SKM-1 (cell line): ENCODE data around the gene LCN12.

Experiments
- DNase-seq: peaks from one replicate; lab custom pipeline; 2025; ENCODE audit not compliant: unreplicated experiment; lab: John Stamatoyannopoulos, UW

Gene LCN12

DNA sequence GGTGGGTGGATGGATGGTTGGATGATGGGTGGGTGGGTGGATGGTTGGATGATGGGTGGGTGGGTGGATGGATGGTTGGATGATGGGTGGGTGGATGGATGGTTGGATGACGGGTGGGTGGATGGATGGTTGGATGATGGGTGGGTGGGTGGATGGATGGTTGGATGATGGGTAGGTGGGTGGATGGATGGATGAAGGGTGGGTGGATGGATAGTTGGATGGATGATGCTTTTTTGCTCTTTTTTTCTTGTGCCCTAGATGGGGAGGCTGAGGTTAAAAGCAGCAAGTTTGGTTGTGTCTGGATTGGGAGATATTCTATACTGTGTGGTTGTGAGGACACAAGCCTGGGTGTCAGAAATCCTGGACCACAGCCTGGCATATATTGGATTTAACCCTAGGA is 5.4 kb downstream of the LCN12 start:
- no peak for DNase-seq

DNA sequence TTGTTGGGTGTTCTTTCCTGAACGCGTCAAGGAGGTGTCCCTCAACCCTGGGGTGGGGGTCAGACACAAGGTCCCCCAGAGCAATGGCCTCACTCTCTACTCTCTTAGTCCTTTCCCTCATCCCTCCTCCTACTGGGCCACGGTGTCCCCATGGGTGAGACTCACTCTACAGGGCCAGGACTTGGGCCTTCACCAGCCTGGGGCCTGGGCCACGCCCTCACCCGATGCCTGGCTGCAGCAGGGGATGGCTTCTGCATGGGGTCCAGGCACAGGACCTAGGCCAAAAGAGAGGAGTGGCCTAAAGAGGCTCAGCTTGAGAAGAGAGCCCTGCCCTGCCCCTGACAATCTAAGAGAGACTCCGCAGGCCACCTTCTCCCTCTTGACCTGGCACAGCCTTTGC is 5.8 kb downstream of the LCN12 start:
- no peak for DNase-seq

DNA sequence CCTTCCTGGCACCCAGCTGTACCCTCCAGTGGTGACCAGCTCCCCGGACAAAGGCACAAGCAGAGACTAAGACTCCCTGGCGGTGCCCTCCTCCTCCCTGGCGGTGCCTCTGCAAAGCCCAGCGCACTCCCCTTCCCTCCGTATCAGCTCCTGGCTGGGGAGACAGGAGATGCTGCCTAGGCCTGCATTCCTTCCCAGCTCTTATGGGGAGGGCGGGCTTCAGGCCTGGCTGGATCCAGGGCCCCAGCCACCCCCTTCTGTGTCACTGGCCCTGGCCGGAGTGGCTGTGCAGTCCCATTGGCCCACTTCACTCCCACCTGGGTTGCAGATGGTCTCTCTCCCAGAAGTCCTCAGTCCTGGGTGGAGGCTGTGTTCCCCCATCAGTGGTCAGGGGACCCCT is 6.4 kb downstream of the LCN12 start:
- DNase-seq = no peak

DNA sequence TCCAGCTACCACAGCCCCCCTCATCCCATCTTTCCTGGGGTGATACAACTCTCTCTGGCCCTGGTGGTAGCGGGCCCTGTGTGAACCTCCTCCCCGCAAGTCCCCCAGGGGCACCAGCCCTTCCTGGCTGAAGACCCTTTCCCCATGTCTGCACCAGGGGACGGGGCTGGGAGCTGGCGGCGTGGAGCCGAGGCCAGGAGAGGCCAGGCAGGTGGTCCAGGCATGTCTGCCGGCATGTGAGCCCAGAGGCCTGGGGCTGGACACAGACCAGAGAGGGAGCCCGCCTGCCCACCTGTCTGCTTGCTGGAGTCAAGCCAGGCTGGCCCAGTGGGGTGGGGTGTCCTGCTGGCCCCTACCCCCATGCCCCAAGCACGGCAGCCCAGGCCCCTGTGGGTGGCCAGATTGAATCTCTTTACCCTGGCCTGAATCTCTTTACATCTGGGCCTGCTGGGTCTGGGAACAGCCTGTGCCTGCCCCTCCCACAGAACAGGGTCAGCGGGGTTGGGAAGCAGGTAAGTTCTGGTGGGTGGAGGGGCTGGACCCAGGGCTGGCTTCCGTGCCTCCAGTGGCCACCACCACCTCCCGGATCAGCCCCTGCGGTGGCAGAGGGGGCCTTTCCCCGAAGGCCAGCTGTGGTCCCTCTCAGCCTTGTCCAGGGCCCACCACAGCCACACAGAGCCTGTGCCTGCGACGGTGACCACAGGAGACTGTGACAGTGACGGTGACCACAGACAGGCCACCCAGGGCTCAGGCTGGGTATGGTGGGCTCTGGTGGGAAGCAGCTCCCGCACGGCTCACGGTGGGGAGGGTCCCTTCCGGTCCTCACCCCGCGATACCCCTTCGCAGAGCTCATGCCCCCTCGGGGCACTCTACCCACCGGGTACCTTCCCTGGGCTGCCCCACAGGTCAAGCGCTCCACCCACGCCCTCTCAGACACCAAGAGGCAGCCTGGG is 7.1 kb downstream of the LCN12 start:
- no peak for DNase-seq

DNA sequence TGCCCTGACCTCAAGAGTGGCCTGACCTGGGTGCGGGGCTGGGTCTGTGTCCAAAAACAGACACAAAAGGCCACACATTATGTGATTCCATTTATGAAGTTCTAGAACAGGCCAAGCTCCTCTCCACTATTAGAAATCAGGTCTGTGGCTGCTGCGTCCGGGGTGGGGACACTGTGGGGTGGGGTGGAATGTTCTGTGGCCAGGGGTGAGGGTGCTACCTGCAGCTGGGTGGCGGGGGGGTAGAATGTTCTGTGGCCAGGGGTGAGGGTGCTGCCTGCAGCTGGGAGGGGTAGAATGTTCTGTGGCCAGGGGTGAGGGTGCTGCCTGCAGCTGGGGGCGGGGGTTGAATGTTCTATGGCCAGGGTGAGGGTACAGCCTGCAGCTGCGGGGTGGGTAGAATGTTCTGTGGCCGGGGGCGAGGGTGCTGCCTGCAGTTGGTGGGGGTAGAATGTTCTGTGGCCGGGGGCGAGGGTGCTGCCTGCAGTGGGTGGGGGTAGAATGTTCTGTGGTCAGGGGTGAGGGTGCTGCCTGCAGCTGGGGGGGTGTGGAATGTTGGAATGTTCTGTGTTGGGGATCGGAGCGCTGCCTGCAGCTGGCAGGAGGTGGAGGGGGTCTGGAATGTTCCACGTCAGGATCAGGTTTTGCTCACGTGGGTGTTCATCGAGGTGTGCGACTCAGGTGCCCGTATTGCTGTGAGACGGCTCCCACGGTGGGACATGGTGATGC is 8.3 kb downstream of the LCN12 start:
- no peak for DNase-seq

DNA sequence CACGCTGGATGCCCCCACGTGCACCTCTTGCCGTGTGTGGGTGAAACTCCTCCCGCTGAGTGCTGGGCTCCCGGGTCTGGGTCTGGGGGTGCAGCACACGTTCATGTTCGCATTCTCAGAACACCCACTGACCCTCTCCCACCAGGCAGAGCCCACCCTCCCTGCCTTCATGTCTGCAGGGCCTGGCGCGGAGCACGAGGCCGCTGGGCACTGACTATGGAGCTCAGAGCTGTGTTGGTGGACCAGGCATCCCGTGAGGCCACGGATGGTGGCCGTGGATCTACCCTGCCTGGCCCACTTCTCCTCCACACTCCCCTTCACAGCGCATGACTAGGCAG is 8.8 kb downstream of the LCN12 start:
- no peak for DNase-seq

DNA sequence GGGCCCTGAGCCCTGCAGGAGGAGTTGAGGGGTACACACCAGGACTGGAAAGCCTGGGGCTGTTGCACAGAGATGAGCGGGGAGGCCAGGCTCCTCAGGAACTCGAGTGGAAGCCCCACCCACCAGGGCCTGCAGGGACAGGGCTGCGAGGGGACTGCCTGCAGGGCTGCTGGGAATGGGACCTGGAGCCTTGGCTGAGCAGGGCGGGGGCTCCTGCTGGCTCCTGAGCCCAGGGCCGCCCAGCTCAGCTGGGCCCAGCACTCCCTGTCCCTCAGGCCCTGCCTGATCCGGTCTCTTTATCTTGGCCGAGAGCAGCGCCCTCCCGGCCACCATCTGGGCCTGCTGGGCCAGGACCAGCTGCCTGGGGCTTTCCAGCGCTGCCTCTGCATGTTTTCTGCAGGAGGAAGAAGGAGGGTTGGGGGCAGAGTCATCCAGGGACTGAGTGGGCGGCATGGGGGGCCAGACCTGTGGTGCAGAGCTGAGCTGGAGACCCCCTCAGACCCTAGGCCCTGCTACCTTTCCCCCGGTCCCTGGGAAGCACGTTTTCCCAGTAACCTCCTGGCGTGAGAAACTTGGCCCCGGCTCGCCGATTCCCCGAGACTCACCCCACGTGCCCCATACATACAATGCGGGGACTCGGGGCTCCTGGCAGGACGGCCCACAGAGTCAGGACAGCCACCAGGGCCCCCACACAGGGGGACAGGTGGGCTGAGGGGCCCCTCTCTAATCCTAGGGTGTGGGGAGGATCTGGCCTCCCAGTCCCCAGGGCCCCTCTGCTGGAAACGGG is 9.4 kb downstream of the LCN12 start:
- DNase-seq = no peak

DNA sequence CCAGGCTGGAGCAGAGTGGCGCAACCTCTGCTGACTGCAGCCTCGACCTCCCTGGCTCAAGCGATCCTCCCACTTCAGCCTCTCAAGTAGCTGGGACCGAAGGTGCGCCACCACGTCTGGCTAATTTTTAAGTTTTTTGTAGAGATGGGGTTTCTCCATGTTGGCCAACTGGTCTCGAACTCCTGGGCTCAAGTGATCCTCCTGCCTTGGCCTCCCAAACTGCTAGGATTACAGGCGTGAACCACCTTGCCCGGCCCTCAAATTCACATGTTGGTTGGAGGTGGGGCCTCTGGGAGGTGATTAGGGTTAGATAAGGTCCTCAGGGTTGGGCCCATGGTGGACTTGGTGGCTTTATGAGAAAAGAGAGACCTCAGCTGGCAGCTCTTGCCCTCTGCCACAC is 10.1 kb downstream of the LCN12 start:
- DNase-seq = no peak

DNA sequence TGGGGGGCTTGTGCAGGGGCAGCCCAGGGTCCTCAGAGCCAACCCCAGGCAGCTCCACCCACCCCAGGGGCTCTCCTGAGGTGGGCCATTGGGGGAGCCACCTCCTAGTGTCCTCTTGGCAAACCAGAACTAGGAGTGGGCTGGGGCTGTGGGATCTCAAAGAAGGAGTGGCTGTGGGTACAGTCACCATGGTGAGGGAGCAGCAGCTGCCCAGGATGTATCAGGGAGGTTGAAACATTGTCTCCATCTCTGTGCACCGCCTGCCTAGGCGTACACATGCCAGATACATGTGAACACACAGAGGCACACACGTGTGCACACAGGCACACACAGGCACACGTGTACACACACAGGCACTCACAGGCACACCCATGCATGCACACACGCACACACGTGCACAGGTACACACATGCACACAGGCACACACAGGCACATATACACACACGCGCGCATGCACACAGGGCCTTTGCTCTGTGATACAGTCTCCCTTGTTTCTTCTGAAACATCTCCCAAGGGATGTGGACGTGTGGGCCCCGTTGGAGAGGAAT is 10.7 kb downstream of the LCN12 start:
- DNase-seq = no peak

DNA sequence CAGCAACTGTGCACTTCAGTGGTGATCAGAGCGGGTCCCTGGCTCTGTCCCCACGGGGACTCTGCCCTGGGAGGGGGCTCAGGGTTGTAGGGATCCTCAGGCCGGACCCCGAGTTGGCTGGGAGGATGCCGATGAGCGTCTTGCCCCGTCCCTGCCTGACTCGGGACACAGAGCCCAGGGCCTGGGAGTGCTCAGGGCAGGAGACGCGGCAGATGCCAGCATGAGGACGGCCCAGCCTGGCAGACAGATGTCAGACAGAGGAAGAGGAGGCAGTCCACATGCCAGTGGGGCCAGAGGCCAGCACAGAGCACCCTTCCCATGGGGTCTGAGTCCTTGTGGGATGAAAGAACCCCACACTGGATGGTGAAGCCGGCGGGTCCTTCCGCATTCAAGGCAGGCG is 11.3 kb downstream of the LCN12 start:
- DNase-seq = no peak

DNA sequence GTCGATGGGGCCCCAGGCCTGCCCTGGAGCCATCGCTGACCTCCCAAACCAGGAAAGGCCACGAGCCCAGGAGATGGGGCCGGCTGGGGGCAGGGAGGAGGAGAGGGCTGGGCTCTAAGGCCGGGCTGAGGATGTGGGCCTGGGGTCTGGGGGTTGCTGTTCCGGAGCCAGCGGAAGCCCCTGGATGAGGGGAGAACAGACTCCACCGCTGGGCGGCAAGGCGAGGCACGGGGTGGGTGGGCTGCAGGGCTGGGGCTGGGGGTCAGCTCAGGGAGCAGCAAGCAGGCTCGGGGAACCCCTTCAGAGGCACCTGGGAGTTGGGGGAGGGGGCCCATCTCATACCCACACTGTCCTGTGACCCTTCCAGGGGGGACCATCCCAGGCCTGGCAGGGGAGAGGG is 11.7 kb downstream of the LCN12 start:
- DNase-seq = no peak

DNA sequence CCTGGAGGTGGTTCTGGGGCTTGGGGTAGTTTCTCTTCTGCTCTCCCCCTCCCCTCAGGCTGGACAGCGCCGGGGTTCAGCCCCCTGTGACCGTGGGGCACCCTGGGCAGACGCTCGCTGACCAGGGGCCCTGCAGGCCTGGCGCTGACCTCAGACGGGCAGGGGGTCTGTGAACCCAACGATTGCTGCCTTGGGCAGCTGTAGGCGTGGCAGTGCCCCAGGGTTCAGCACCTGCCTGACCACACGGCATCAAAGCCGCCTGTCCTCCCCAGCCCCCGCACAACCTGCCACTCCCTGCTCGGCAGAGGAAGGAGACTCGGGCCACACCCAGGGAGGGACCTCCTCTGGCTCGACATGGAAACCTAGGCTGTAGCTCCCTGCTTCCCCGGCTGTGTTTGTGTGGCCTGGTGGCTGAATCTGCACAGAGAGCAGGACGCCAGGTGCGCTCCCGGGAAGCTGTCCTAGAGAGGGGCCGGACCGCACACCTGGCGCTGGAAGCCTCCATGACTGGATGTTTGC is 12.2 kb downstream of the LCN12 start:
- no peak for DNase-seq

DNA sequence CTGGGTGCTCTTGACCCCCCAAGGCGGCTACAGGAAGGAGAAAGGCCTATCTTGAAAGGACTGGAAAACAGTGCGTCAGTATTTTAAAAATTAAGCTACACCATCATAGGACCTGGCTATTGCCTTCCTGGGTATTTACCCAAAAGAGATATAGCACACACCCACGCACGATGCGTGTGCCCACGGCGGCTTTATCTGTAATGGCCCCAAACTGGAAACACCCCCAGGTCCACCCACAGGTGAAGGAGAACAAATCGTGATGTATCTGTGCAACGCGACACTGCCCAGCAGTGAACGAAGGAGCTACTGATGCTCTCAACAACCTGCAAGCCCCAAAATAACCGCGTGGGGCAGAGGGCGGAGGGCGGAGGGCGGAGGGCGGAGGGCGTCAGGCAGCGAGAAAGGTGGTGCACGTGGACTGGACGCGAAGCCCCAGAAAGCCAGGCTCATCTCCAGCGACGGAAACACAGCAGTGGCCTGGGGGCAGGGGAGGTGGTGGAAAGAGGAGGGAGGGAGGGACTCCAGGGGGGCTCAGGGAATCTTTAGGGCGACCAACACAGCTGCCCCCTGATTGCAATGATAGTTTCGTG is 12.9 kb downstream of the LCN12 start:
- no peak for DNase-seq

DNA sequence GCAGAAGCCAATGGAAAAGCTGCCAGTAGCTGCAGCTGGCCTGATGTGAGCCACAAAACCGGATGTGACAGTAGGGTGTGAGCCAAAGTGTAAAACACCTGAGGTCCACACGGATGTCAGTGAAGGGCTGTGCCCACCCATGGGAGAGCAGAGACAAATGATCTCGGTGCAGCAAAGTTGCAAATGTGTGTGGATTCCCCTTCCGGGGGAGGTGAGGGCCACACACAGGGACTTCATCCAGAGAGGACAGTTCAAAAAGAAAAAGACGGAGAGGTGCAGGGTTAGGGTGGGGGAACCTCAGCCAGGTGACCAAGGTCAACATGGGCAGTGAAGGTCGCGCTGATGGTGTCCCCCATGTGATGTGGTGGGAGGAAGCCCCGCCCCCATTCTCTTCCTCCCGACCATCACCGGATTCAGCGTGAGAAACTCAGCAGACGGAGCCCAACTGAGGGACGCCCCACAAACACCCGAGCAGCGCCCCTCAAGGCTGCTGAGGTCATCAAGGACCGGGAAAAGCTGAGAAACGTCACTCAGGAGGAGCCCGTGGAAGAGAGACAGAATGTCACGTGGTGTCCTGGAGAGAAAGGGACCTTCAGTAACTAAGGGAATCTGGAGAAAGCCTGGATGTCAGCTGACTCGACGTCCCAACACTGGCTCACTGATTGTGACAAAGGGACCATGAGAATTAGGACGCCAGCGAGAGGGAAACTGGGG is 13.9 kb downstream of the LCN12 start:
- no peak for DNase-seq

DNA sequence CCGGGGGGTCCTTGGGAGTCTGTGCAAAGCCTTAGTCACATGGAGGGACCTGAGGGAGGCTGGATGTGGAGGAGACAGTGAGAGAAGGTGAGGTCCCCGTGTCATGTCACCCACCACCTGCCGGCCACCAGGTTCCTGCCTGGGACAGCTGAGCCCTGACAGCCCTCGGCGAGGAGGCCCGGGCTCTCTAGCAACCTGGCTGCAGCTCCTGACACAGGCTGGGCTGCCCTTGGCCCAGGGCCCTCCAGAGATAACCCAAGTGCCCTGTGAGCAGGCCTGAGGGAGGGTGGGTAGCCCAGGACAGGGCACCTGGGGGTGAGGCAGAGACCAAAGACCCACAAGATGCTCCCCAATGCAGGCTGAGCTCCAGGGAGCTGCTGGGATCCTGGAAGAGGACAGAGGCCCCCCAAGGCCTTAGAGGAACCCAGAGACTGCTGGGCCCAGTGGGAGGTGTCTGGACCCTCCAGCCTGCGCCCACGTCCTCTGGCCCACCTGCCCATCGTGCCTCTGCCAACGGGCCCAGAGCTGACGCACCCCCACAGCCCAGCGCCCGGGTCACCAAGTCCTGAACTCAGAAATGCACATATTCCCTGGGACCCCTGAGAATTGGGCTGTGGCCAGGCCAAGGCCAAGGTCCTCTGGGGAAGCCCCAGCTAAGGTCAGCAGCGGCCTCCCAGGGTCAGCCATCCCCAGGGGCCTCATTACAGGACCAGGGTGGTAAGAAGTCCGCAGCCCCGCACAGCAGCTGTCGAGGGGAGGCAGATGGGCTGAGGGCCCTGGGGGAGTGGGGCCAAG is 16.5 kb downstream of the LCN12 start:
- DNase-seq = no peak

DNA sequence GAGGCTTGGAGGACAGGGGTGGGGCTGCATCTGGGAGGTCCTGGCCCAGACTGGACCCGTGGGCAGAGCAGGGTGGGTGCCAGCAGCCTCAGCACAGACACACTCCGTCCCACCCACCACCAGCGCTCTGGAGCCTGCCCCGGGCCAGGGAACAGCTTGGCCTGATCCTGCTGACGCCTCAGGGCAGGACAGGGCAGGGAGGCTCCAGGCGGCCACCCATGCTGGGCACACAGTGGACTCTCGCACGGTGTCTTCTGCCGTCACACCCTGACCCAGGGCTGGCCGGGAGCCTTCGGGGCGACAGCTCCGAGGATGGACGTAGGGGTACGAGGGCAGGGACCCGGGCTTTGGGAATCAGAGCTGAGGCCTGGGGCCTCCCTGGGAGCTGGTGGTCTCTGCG is 17.1 kb downstream of the LCN12 start:
- no peak for DNase-seq

DNA sequence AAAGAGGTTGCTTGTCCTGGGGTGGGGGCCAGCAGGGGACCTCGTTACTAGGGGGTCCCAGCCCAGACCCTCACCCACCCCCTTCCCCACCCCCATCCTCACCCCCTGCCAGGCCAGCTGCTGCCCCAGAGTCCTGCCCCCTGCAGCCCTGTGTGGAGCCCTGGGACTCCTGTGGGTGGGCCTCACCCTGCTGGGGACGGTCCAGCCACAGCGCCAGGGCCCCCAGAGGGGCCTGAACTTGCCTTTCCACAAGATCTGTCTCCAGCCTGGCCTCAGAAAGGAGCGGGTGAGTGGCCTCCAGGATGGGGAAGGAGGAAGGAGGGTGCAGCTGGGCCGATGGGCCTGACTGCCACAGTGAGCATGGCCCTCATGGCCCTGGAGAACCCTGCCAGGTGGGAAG is 17.7 kb downstream of the LCN12 start:
- no peak for DNase-seq

DNA sequence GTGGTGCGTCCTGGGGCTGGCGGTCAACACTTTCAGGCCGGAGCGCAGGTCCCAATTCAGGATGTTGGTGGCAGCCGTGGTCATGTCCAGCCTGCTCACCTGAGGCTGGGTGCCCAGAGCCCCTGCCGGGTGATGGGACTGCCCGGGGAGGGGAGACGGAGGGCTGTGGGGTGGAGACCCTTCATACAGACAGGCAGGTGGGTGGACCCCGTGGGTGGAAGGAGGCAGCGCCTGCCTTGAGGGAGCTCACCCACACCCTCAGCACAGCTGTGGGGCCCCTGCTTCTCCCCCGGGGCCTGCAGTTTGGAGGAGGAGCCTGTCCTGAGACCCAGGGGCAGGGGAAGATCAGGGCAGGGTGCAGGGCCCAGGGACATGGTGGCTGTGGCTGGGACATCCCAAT is 18.3 kb downstream of the LCN12 start:
- no peak for DNase-seq

DNA sequence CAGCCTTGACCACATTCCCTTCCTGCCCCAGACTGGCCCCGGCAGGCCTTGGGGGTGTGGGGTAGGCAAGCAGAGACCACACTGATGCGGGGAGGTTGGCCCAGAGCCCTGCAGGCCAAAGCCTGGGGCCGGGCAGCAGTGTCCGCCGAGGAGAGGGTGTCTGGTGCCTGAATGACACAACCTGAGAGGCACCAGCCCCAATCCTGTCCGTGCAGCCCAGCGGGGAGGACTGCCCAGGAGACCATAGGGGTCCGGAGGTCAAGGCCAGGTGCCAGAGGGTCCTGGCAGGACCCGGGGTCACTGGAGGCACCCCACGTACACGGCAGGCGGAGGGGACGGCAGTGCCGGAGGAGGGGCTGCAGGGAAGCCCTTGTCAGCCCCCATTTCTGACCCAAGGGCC is 19.7 kb downstream of the LCN12 start:
- no peak for DNase-seq
